ENCODE data around the gene CPA4. TPM values are rescaled to one million over a fixed set of nuclear protein-coding genes. Genes with fewer than 3 reads are reported as not detected.

CPA4 gene
- total RNA-seq, 4 donors from 2014 or later = 68.7 to 116 (median 83.0) TPM

DNA sequence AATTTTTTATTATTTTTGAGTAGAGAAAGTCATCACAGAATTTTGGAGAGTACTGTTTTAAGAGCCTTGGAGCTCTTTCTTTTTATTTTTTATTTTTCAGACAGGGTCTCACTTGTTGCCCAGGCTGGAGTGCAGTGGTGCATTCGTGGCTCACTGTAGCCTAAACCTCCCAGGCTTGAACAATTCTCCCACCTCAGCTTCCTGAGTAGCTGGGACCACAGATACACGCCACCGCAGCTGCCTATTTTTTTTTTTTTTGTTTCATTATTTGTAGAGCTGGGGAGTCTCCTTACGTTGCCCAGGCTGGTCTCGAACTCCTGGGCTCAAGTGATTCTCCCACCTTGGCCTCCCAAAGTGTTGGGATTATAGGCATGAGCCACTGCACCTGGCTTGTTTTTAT, 10.6 kb downstream of the CPA4 start:
- no peak for DNase-seq (ENCODE audit: low spot score in 2 of 2)
- TF ChIP-seq, protein P1, sequence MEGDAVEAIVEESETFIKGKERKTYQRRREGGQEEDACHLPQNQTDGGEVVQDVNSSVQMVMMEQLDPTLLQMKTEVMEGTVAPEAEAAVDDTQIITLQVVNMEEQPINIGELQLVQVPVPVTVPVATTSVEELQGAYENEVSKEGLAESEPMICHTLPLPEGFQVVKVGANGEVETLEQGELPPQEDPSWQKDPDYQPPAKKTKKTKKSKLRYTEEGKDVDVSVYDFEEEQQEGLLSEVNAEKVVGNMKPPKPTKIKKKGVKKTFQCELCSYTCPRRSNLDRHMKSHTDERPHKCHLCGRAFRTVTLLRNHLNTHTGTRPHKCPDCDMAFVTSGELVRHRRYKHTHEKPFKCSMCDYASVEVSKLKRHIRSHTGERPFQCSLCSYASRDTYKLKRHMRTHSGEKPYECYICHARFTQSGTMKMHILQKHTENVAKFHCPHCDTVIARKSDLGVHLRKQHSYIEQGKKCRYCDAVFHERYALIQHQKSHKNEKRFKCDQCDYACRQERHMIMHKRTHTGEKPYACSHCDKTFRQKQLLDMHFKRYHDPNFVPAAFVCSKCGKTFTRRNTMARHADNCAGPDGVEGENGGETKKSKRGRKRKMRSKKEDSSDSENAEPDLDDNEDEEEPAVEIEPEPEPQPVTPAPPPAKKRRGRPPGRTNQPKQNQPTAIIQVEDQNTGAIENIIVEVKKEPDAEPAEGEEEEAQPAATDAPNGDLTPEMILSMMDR (IDR thresholded peaks at IDR 0.05) = no peak
- WGBS = 77% methylated on average over 5 of the region's 5 CpGs

DNA sequence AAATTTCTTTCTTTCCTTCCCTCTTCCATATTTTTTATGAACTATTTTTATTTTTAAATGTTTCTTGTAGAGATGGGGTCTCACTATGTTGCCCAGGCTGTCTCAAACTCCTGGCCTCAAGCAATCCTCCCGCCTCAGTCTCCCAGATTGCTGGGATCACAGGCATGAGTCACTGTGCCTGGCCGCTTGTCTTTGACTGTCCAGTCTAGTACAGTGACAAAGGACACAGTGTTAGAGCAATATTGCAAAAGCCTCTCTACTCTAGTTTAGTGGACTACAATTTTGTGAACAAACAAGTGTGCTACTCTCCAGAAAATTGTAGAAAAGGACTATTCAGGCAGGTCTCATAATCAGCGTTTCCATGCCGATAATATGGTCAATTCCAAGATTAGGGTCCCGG, 11.0 kb downstream of the CPA4 start:
- Histone ChIP-seq H3K27ac (no peak overlapping the region), H3K4me1 (peaks cover 10% of the 10 kb centered on the region), H3K9me3 (no peaks in the 10 kb centered on the region), H3K4me3 (no peak overlapping the region), H3K36me3 (peaks cover 11% of the 10 kb centered on the region), H3K27me3 (no peaks in the 10 kb centered on the region)
- TF ChIP-seq EP300 (IDR thresholded peaks at IDR 0.05) (no peak), POLR2A (IDR thresholded peaks at IDR 0.05) (no peak), POLR2AphosphoS5 (IDR thresholded peaks at IDR 0.05) (no peak)
- TF ChIP-seq, protein P1 (IDR thresholded peaks at IDR 0.05) = no peak
- DNase-seq (ENCODE audit: low spot score in 2 of 2) = no peak
- WGBS = 94% methylated on average over 5 of the region's 5 CpGs

More for the DNA sequence above, 10.6 kb downstream of the CPA4 start:
- Histone ChIP-seq H3K4me3 (no peak overlapping the region), H3K27me3 (no peaks in the 10 kb centered on the region), H3K9me3 (no peaks in the 10 kb centered on the region), H3K4me1 (peaks cover 13% of the 10 kb centered on the region), H3K27ac (no peak overlapping the region), H3K36me3 (peaks cover 11% of the 10 kb centered on the region)

DNA sequence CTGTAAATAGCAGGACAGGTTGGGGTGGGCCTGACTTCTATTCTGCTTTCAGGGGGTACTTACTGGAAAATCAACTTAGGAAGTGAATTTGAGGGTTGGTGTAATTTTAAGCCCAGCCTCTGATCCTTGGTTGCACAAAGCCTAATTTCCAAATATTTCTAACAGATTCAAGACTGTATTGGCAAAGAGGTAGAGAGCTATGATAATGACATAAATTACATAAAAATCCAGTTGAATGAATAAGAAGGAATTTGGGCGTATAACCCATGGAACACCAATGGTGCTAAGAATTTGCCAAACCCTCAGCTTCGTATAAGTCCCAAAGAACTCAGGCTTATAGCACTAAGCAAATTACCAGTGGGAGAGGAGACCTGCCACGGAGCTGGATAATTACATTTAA, 11.9 kb downstream of the CPA4 start:
- DNase-seq (ENCODE audit: low spot score in 2 of 2) = no peak
- 81% methylated on average over 3 of the region's 3 CpGs for WGBS

DNA sequence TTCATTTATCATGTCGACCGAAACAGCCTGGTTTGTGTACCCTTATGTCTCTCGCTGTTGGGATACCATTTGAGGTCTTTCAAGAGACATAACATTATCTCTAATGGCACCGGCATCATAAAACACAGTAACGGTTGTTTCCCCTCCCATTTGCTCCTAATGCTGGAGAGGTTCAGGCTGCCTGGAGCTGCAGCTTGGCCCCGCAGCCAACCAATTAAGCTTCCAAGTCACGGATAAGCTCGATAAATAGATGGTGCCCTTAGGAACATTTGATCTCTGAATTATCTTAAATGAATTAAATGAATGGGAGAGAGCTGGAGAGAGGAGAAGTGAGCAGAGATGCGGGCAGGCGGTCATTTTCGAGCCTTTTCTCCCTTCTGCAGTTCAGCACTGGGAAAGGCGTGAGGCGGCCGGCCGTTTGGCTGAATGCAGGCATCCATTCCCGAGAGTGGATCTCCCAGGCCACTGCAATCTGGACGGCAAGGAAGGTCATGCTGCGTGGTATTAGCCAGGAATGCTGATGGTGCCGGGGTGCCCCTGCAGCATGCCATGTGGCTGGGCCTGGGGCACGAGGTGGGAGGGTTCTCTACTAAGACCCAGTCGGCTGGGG, 12.6 kb downstream of the CPA4 start:
- Histone ChIP-seq H3K4me1 (no peaks in the 10 kb centered on the region), H3K36me3 (peaks cover 11% of the 10 kb centered on the region), H3K4me3 (no peak overlapping the region), H3K9me3 (no peaks in the 10 kb centered on the region), H3K27ac (no peak overlapping the region), H3K27me3 (no peaks in the 10 kb centered on the region)
- TF ChIP-seq, protein P1 (IDR thresholded peaks at IDR 0.05) = no peak
- TF ChIP-seq POLR2AphosphoS5 (IDR thresholded peaks at IDR 0.05) (no peak), EP300 (IDR thresholded peaks at IDR 0.05) (no peak), POLR2A (IDR thresholded peaks at IDR 0.05) (no peak)
- WGBS = 86% methylated on average over 20 of the region's 21 CpGs
- no peak for DNase-seq (ENCODE audit: low spot score in 2 of 2)

More for the DNA sequence above, 11.9 kb downstream of the CPA4 start:
- TF ChIP-seq EP300 (IDR thresholded peaks at IDR 0.05) (no peak), POLR2A (IDR thresholded peaks at IDR 0.05) (no peak), POLR2AphosphoS5 (IDR thresholded peaks at IDR 0.05) (no peak)
- TF ChIP-seq, protein P1 (IDR thresholded peaks at IDR 0.05) = no peak
- no peaks in the 10 kb centered on the region for H3K27me3 ChIP-seq
- H3K4me3 ChIP-seq = no peak overlapping the region
- H3K9me3 ChIP-seq = no peaks in the 10 kb centered on the region
- peaks cover 1% of the 10 kb centered on the region for H3K4me1 ChIP-seq
- H3K36me3 ChIP-seq = peaks cover 11% of the 10 kb centered on the region
- H3K27ac ChIP-seq = no peak overlapping the region

DNA sequence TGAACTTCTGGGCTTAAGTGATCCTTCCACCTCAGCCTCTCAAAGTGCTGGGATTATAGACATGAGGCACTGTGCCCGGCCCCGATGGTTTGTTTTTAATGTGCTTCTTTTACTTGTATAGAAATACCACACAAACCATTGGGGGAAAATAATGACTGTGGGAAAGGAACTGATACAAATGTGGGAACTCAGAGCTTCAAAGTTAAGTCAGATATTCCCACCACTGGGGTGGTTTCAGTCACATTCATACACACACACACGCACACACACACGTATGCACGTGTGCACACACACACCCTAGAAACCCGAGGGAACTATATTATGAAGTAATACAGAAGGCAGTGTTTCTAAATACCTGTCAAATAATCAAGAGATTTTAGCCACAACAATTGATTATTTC, 17.0 kb downstream of the CPA4 start:
- Histone ChIP-seq H3K27ac (no peak overlapping the region), H3K4me1 (no peaks in the 10 kb centered on the region), H3K27me3 (no peaks in the 10 kb centered on the region), H3K4me3 (no peak overlapping the region), H3K9me3 (no peaks in the 10 kb centered on the region), H3K36me3 (peaks cover 14% of the 10 kb centered on the region)
- DNase-seq (ENCODE audit: low spot score in 2 of 2) = no peak
- WGBS = 75% methylated on average over 6 of the region's 6 CpGs
- TF ChIP-seq, protein P1 (IDR thresholded peaks at IDR 0.05) = no peak
- no peak for TF ChIP-seq POLR2AphosphoS5 (IDR thresholded peaks at IDR 0.05)
- no peak for TF ChIP-seq POLR2A (IDR thresholded peaks at IDR 0.05)
- TF ChIP-seq EP300 (IDR thresholded peaks at IDR 0.05) = no peak

All from suprapubic skin (tissue), 4 donors.